Aorta (tissue), 5 donors: ENCODE data around the gene CACNG8. TPM values are rescaled to one million over a fixed set of nuclear protein-coding genes. Genes with fewer than 3 reads are reported as not detected.
"Not testable (repeated sequence)": the region's sequence is repeated elsewhere in the genome, so short reads cannot be mapped to it uniquely, and the experiment has no call there.

Source experiments
- ATAC-seq: fragments of 200-7000 bp; cut with Tn5 transposase; one replicate; pipeline ENCODE4 v1.9.1; 2022; ENCODE audit warnings: moderate library complexity; ENCODE audit not compliant: low FRiP score
- DNase-seq, 2 donors: peaks; one replicate each; pipeline ENCODE4 v3.0.0-alpha.2; 2020
- H3K27ac ChIP-seq, 2 donors: one replicate each; pipeline ENCODE4 v1.5.1; 2013; ENCODE audit warnings: low read length in 2 of 2, mild to moderate bottlenecking in 2 of 2, moderate library complexity in 2 of 2, control low read depth in 1 of 2, inconsistent platforms in 1 of 2, low read depth in 1 of 2
- H3K27me3 ChIP-seq, 2 donors: one replicate each; pipeline ENCODE4 v1.6.1; 2013; ENCODE audit warnings: control low read depth in 1 of 2, low read length in 1 of 2, mild to moderate bottlenecking in 1 of 2, moderate library complexity in 1 of 2; ENCODE audit not compliant: insufficient read depth in 2 of 2, control insufficient read depth in 1 of 2
- H3K36me3 ChIP-seq, 2 donors: one replicate each; pipeline ENCODE4 v1.6.1; 2013; ENCODE audit warnings: control low read depth in 1 of 2, low read length in 1 of 2, mild to moderate bottlenecking in 1 of 2; ENCODE audit not compliant: insufficient read depth in 2 of 2, control insufficient read depth in 1 of 2
- H3K4me1 ChIP-seq, 2 donors: one replicate each; pipeline ENCODE4 v1.6.1; 2013; ENCODE audit warnings: low read length in 2 of 2, control low read depth in 1 of 2, mild to moderate bottlenecking in 1 of 2, moderate library complexity in 1 of 2; ENCODE audit not compliant: insufficient read depth in 2 of 2, control insufficient read depth in 1 of 2
- H3K4me3 ChIP-seq, 2 donors: one replicate each; pipeline ENCODE4 v1.5.1; 2013; ENCODE audit warnings: low read length in 2 of 2, control low read depth in 1 of 2, mild to moderate bottlenecking in 1 of 2
- H3K9me3 ChIP-seq: one replicate; pipeline ENCODE4 v1.6.1; 2013; ENCODE audit warnings: mild to moderate bottlenecking, low read length; ENCODE audit not compliant: control insufficient read depth
- WGBS, 2 donors: extraction: QIAGEN DNeasy Blood & Tissue Kit; methylation state at CpG; one replicate each; pipeline ENCODE4 v1.1.7; 2013; 5-methylcytosine and 5-hydroxymethylcytosine counted together
- intact Hi-C, 2 donors: fragments of 100-400 bp; cut with DNase I; formaldehyde crosslinking; loops; one replicate each; pipeline versions ENCODE4 v1.14.2 to v1.15.0; 2022
- polyA plus RNA-seq, 2 donors: library from polyadenylated mRNA; stranded (reverse); fragments of 200-250 nt; gene quantifications; one replicate each; pipeline ENCODE4 v1.2.3, GENCODE V29; 2013
- total RNA-seq, 2 donors: library from RNA; stranded (reverse); fragmentation: NEBNext Ultra II Directional; extraction: Animal tissue kit (Norgen Biotek cat#: 25700); gene quantifications; one replicate each; pipeline ENCODE4 v1.2.1, GENCODE V29; 2021
- donor health status: healthy with polysubstance abuse.
- donor health status: Bipolar disorder and iron deficiency.
- donor health status: DM: no; HTN: no; CAD: no.
- donor health status: DM: no; HTN: no; CAD: no.
- donor health status: DM: yes; HTN: yes; CAD: no.

Gene CACNG8
- total and polyA plus RNA-seq, 4 donors: under 0.01 to 0.33 (median 0.14) TPM

- Histone ChIP-seq H3K36me3 (no peaks in the 10 kb centered on the region), H3K27ac (no peak overlapping the region), H3K4me3 (no peak overlapping the region), H3K4me1 (no peaks in the 10 kb centered on the region), H3K27me3 (no peaks in the 10 kb centered on the region), H3K9me3 (no peaks in the 10 kb centered on the region)
- DNase-seq (no peak), ATAC-seq (no peak)
- intact Hi-C loops: no loop called here
- 46 to 48% methylated on average over 13 of the region's 13 CpGs for WGBS, 2 donors
These were observed 68.3 kb downstream of the CACNG8 start for GRCh38 chr19:54030895-54031586.

- DNase-seq (no peak), ATAC-seq (no peak)
- Histone ChIP-seq H3K27me3 (no peaks in the 10 kb centered on the region), H3K36me3 (no peaks in the 10 kb centered on the region), H3K9me3 (no peaks in the 10 kb centered on the region), H3K4me3 (no peak overlapping the region), H3K4me1 (no peaks in the 10 kb centered on the region), H3K27ac (no peak overlapping the region)
- intact Hi-C loops: no loop called here
- WGBS, 2 donors: 29 to 31% methylated on average over 4 of the region's 4 CpGs
These were observed 72.8 kb downstream of the CACNG8 start for GRCh38 chr19:54035215-54036178.

- ATAC-seq, H3K4me1 ChIP-seq, H3K27ac ChIP-seq, H3K9me3 ChIP-seq, H3K4me3 ChIP-seq, H3K36me3 ChIP-seq, DNase-seq, H3K27me3 ChIP-seq, intact Hi-C loops: not testable (repeated sequence)
- WGBS, 2 donors: 69 to 73% methylated on average over 5 of the region's 5 CpGs
These were observed 73.8 kb downstream of the CACNG8 start for GRCh38 chr19:54036542-54036941.

Other genes starting within 250 kb of the CACNG8 start
- gene NLRP12, start 138.6 kb upstream of the CACNG8 start, total RNA-seq: 1 to 10 TPM; 1.3 to 2.2 TPM
- gene NLRP12, start 138.6 kb upstream of the CACNG8 start, polyA plus RNA-seq: 1 to 10 TPM in 1 of 2 donors, not detected in 1; 1.3 TPM
- gene MYADM, start 95.1 kb upstream of the CACNG8 start, total RNA-seq: 100 to 1,000 TPM; 234 to 377 TPM
- gene MYADM, start 95.1 kb upstream of the CACNG8 start, polyA plus RNA-seq: 100 to 1,000 TPM in 1 of 2 donors, 10 to 100 TPM in 1; 59.2 to 134 TPM
- 1 to 10 TPM in 1 of 2 donors, not detected in 1; 1.2 TPM for gene PRKCG, start 80.7 kb upstream of the CACNG8 start, total RNA-seq
- not detected for gene PRKCG, start 80.7 kb upstream of the CACNG8 start, polyA plus RNA-seq
- not detected for gene CACNG7, start 53.7 kb upstream of the CACNG8 start, total RNA-seq
- gene CACNG7, start 53.7 kb upstream of the CACNG8 start, polyA plus RNA-seq: not detected
- gene CACNG6, start 28.7 kb downstream of the CACNG8 start, total RNA-seq: not detected
- under 1 TPM in 1 of 2 donors, not detected in 1; 0.18 TPM for gene CACNG6, start 28.7 kb downstream of the CACNG8 start, polyA plus RNA-seq
- not detected for gene VSTM1, start 101.0 kb downstream of the CACNG8 start, total RNA-seq
- not detected for gene VSTM1, start 101.0 kb downstream of the CACNG8 start, polyA plus RNA-seq
- not detected for gene TARM1, start 118.4 kb downstream of the CACNG8 start, total RNA-seq
- gene TARM1, start 118.4 kb downstream of the CACNG8 start, polyA plus RNA-seq: not detected
- 1 to 10 TPM; 4.4 to 6.0 TPM for gene OSCAR, start 137.9 kb downstream of the CACNG8 start, total RNA-seq
- 1 to 10 TPM in 1 of 2 donors, under 1 TPM in 1; 0.31 to 2.8 TPM for gene OSCAR, start 137.9 kb downstream of the CACNG8 start, polyA plus RNA-seq
- 10 to 100 TPM; 64.9 to 65.3 TPM for gene NDUFA3, start 139.9 kb downstream of the CACNG8 start, total RNA-seq
- gene NDUFA3, start 139.9 kb downstream of the CACNG8 start, polyA plus RNA-seq: 100 to 1,000 TPM in 1 of 2 donors, 10 to 100 TPM in 1; 76.5 to 129 TPM
- 10 to 100 TPM; 12.9 to 17.3 TPM for gene TFPT, start 152.7 kb downstream of the CACNG8 start, total RNA-seq
- gene TFPT, start 152.7 kb downstream of the CACNG8 start, polyA plus RNA-seq: 10 to 100 TPM in 1 of 2 donors, 1 to 10 TPM in 1; 8.3 to 29.4 TPM
- gene PRPF31, start 152.8 kb downstream of the CACNG8 start, total RNA-seq: 10 to 100 TPM; 41.5 to 50.4 TPM
- gene PRPF31, start 152.8 kb downstream of the CACNG8 start, polyA plus RNA-seq: 10 to 100 TPM; 33.8 to 71.2 TPM
- gene CNOT3, start 174.8 kb downstream of the CACNG8 start, total RNA-seq: 10 to 100 TPM; 33.5 to 35.9 TPM
- 10 to 100 TPM; 10.4 to 54.4 TPM for gene CNOT3, start 174.8 kb downstream of the CACNG8 start, polyA plus RNA-seq
- gene LENG1, start 196.8 kb downstream of the CACNG8 start, total RNA-seq: 1 to 10 TPM; 5.7 to 6.0 TPM
- 10 to 100 TPM in 1 of 2 donors, 1 to 10 TPM in 1; 7.5 to 10.1 TPM for gene LENG1, start 196.8 kb downstream of the CACNG8 start, polyA plus RNA-seq
- gene TMC4, start 210.2 kb downstream of the CACNG8 start, total RNA-seq: 1 to 10 TPM; 1.2 to 7.4 TPM
- 10 to 100 TPM in 1 of 2 donors, under 1 TPM in 1; 0.08 to 15.8 TPM for gene TMC4, start 210.2 kb downstream of the CACNG8 start, polyA plus RNA-seq
- 10 to 100 TPM; 31.3 to 40.7 TPM for gene MBOAT7, start 226.6 kb downstream of the CACNG8 start, total RNA-seq
- 10 to 100 TPM; 11.9 to 22.0 TPM for gene MBOAT7, start 226.6 kb downstream of the CACNG8 start, polyA plus RNA-seq
- 10 to 100 TPM; 24.6 to 28.1 TPM for gene TSEN34, start 228.4 kb downstream of the CACNG8 start, total RNA-seq
- 10 to 100 TPM; 21.5 to 46.3 TPM for gene TSEN34, start 228.4 kb downstream of the CACNG8 start, polyA plus RNA-seq
- gene RPS9, start 237.9 kb downstream of the CACNG8 start, total RNA-seq: 1,000 to 10,000 TPM in 1 of 2 donors, 100 to 1,000 TPM in 1; 778 to 1,093 TPM
- 1,000 to 10,000 TPM; 3,636 to 4,281 TPM for gene RPS9, start 237.9 kb downstream of the CACNG8 start, polyA plus RNA-seq